ENCODE data around the gene PTPN2. TPM values are rescaled to one million over a fixed set of nuclear protein-coding genes. Genes with fewer than 3 reads are reported as not detected.

Gene PTPN2
- total and polyA plus RNA-seq, 2 donors (not counting 1 experiment from before 2014, with no cell fraction given), result 41.2 to 75.5 TPM

DNA sequence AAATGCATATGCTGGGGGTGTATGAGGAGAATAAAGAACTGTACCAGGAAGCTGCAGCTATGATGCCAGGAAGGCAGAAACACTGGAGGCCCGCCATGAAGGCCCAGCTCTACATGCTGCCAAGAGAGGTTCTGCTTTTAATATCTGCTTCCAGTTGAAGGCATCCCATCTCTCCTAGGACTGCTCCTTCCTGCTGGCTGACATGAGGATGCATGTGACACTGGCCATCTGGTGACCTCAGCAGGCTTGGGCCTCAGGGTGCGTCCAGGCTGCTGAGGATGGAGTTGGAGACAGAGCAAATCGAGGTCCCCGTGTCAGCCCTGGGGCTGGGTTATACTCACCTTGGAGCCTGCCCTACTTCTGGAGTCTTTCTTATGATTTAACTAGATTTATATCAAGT, 132.1 kb downstream of the PTPN2 start:
- Histone ChIP-seq H3K27ac (ENCODE audit: low read length in 2 of 2) (no peak overlapping the region), H3K79me2 (ENCODE audit: control insufficient read depth, insufficient read depth, low read length) (no peaks in the 10 kb centered on the region), H3K9me3 (ENCODE audit: control extremely low read depth in 1 of 3, control insufficient read depth in 2 of 3, insufficient read depth in 1 of 3, low read length in 2 of 3) (no peaks in the 10 kb centered on the region), H3K27me3 (replicated peaks in 1 of 4; ENCODE audit: control extremely low read depth in 1 of 4, control insufficient read depth in 3 of 4, insufficient read depth in 4 of 4, low read length in 3 of 4) (peaks cover 0 to 26% (median 2%) of the 10 kb centered on the region in 4 experiments), H4K20me1 (ENCODE audit: control insufficient read depth, insufficient read depth, low read length, poor library complexity, severe bottlenecking) (no peaks in the 10 kb centered on the region), H3K36me3 (replicated peaks in 1 of 2; ENCODE audit: control extremely low read depth in 1 of 2, control insufficient read depth in 1 of 2, extremely low read depth in 1 of 2, insufficient read depth in 2 of 2, low read length in 1 of 2) (no peaks in the 10 kb centered on the region), H3K4me1 (ENCODE audit: control insufficient read depth in 2 of 2, insufficient read depth in 2 of 2, low read length in 2 of 2) (peaks cover 12 to 20% of the 10 kb centered on the region in 2 donors), H2AFZ (ENCODE audit: insufficient read depth, low read depth, low read length, poor library complexity, severe bottlenecking) (no peak overlapping the region), H3K4me3 (ENCODE audit: control extremely low read depth in 1 of 5, extremely low read depth in 1 of 5, insufficient read depth in 1 of 5, low read depth in 2 of 5, low read length in 4 of 5) (no peak overlapping the region), H3K9ac (ENCODE audit: low read length) (no peak overlapping the region), H3K4me2 (replicated peaks; ENCODE audit: low read depth, low read length, poor library complexity, severe bottlenecking) (no peak overlapping the region)
- CTCF ChIA-PET, result interaction anchor here (2.3 kb wide), 1 partner anchor 142 kb away, joined by 8 read pairs; no protein-coding TSS in a partner anchor
- no peak for ATAC-seq (ENCODE audit: low read depth)
- POLR2A ChIA-PET, result no interaction called here
- Mint-ChIP-seq H3K4me1 (peaks cover 17% of the 10 kb centered on the region), H3K27me3 (peaks cover 35% of the 10 kb centered on the region), H3K4me3 (no peak overlapping the region), H3K27ac (no peak overlapping the region), H3K9me3 (ENCODE audit: insufficient read depth) (no peaks in the 10 kb centered on the region)
- TF ChIP-seq, protein P1, sequence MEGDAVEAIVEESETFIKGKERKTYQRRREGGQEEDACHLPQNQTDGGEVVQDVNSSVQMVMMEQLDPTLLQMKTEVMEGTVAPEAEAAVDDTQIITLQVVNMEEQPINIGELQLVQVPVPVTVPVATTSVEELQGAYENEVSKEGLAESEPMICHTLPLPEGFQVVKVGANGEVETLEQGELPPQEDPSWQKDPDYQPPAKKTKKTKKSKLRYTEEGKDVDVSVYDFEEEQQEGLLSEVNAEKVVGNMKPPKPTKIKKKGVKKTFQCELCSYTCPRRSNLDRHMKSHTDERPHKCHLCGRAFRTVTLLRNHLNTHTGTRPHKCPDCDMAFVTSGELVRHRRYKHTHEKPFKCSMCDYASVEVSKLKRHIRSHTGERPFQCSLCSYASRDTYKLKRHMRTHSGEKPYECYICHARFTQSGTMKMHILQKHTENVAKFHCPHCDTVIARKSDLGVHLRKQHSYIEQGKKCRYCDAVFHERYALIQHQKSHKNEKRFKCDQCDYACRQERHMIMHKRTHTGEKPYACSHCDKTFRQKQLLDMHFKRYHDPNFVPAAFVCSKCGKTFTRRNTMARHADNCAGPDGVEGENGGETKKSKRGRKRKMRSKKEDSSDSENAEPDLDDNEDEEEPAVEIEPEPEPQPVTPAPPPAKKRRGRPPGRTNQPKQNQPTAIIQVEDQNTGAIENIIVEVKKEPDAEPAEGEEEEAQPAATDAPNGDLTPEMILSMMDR (IDR thresholded peaks at IDR 0.05), result no peak
- TF ChIP-seq EZH2 (IDR thresholded peaks at IDR 0.05; ENCODE audit: borderline replicate concordance, insufficient read depth, low read depth, low read length, poor library complexity, severe bottlenecking), result no peak
- intact Hi-C loops (cut with micrococcal nuclease), result no loop called here
- DNase-seq, result no peak
- 100% methylated on average over 1 of the region's 4 CpGs for WGBS (ENCODE audit: insufficient coverage)

- POLR2A ChIA-PET, result no interaction called here
- no peaks in the 10 kb centered on the region for H3K36me3 ChIP-seq (replicated peaks in 1 of 2; ENCODE audit: control extremely low read depth in 1 of 2, control insufficient read depth in 1 of 2, extremely low read depth in 1 of 2, insufficient read depth in 2 of 2, low read length in 1 of 2)
These were observed 132.5 kb downstream of the PTPN2 start for GRCh38 chr18:12751503-12751884.

More at GRCh38 chr18:12751503-12751884, 132.5 kb downstream of the PTPN2 start:
- peaks cover 32% of the 10 kb centered on the region for H3K27me3 Mint-ChIP-seq
- H3K27ac Mint-ChIP-seq, result no peak overlapping the region
- H3K79me2 ChIP-seq (ENCODE audit: control insufficient read depth, insufficient read depth, low read length), result no peaks in the 10 kb centered on the region
- no peaks in the 10 kb centered on the region for H4K20me1 ChIP-seq (ENCODE audit: control insufficient read depth, insufficient read depth, low read length, poor library complexity, severe bottlenecking)
- intact Hi-C loops (cut with micrococcal nuclease), result no loop called here
- H3K4me2 ChIP-seq (replicated peaks; ENCODE audit: low read depth, low read length, poor library complexity, severe bottlenecking), result no peak overlapping the region
- no peak overlapping the region for H2AFZ ChIP-seq (ENCODE audit: insufficient read depth, low read depth, low read length, poor library complexity, severe bottlenecking)
- H3K9me3 Mint-ChIP-seq (ENCODE audit: insufficient read depth), result no peaks in the 10 kb centered on the region
- CTCF ChIA-PET, result interaction anchor here (2.3 kb wide), 1 partner anchor 142 kb away, joined by 8 read pairs; no protein-coding TSS in a partner anchor
- H3K9ac ChIP-seq (ENCODE audit: low read length), result no peak overlapping the region
- H3K27ac ChIP-seq (ENCODE audit: low read length in 2 of 2), result no peak overlapping the region
- TF ChIP-seq EZH2 (IDR thresholded peaks at IDR 0.05; ENCODE audit: borderline replicate concordance, insufficient read depth, low read depth, low read length, poor library complexity, severe bottlenecking), result no peak
- TF ChIP-seq, protein P1 (IDR thresholded peaks at IDR 0.05), result no peak
- no peak overlapping the region for H3K4me3 ChIP-seq (ENCODE audit: control extremely low read depth in 1 of 5, extremely low read depth in 1 of 5, insufficient read depth in 1 of 5, low read depth in 2 of 5, low read length in 4 of 5)
- peaks cover 0 to 26% (median 2%) of the 10 kb centered on the region in 4 experiments for H3K27me3 ChIP-seq (replicated peaks in 1 of 4; ENCODE audit: control extremely low read depth in 1 of 4, control insufficient read depth in 3 of 4, insufficient read depth in 4 of 4, low read length in 3 of 4)
- H3K4me1 Mint-ChIP-seq, result peaks cover 17% of the 10 kb centered on the region
- ATAC-seq (ENCODE audit: low read depth) (no peak), DNase-seq (no peak)
- no peak overlapping the region for H3K4me3 Mint-ChIP-seq
- H3K4me1 ChIP-seq (ENCODE audit: control insufficient read depth in 2 of 2, insufficient read depth in 2 of 2, low read length in 2 of 2), result peaks cover 12 to 20% of the 10 kb centered on the region in 2 donors
- 100% methylated on average over 3 of the region's 5 CpGs for WGBS (ENCODE audit: insufficient coverage)
- H3K9me3 ChIP-seq (ENCODE audit: control extremely low read depth in 1 of 3, control insufficient read depth in 2 of 3, insufficient read depth in 1 of 3, low read length in 2 of 3), result no peaks in the 10 kb centered on the region

Measured in B cell (primary cell).